Heart right ventricle (tissue), 16 donors: ENCODE results near the gene STAT2. TPM values are rescaled to one million over a fixed set of nuclear protein-coding genes. Genes with fewer than 3 reads are reported as not detected.
A peak's percentile ranks its signal among the peaks of the same experiment; 100 is the strongest.
"Not testable (repeated sequence)": the region's sequence is repeated elsewhere in the genome, so short reads cannot be mapped to it uniquely, and the experiment has no call there.

Source experiments
- ATAC-seq, 8 donors: fragments of 200-7000 bp; cut with Tn5 transposase; one replicate each; pipeline ENCODE4 v1.9.1; 2020; ENCODE audit warnings: mild to moderate bottlenecking in 8 of 8, moderate library complexity in 8 of 8, moderate number of reproducible peaks in 1 of 8
- DNase-seq, 2 donors: peaks; one replicate each; pipeline ENCODE4 v3.0.0-alpha.2; 2020
- H3K27ac ChIP-seq, 10 donors: fragments of 200-600 bp; sonication (generic) in 2 of 10; one replicate each; pipeline versions ENCODE4 v1.5.0 to v1.8.0; 2020 to 2022; ENCODE audit warnings: mild to moderate bottlenecking in 3 of 10
- H3K27me3 ChIP-seq, 7 donors: fragments of 200-600 bp; one replicate each; pipeline ENCODE4 v1.8.0; 2021 to 2022; ENCODE audit warnings: mild to moderate bottlenecking in 2 of 7
- H3K36me3 ChIP-seq, 9 donors: fragments of 200-600 bp; sonication (generic) in 1 of 9; one replicate each; pipeline versions ENCODE4 v1.5.0 to v1.8.0; 2020 to 2022; ENCODE audit warnings: mild to moderate bottlenecking in 2 of 9
- H3K4me1 ChIP-seq, 9 donors: fragments of 200-600 bp; sonication (generic) in 1 of 9; one replicate each; pipeline versions ENCODE4 v1.5.0 to v1.8.0; 2020 to 2022; ENCODE audit warnings: mild to moderate bottlenecking in 4 of 9
- H3K4me3 ChIP-seq, 10 donors: fragments of 200-600 bp; sonication (generic) in 2 of 10; one replicate each; pipeline versions ENCODE4 v1.5.0 to v1.8.0; 2020 to 2022; ENCODE audit warnings: mild to moderate bottlenecking in 7 of 10, moderate library complexity in 2 of 10
- H3K9me3 ChIP-seq, 11 donors: fragments of 200-600 bp in 10 of 11; sonication (generic) in 2 of 11; one replicate each; pipeline versions ENCODE4 v1.5.0 to v1.8.0; 2013 to 2022; ENCODE audit warnings: mild to moderate bottlenecking in 2 of 11, control low read depth in 1 of 11, moderate library complexity in 1 of 11
- WGBS, 2 donors: extraction: QIAGEN DNeasy Blood & Tissue Kit; methylation state at CpG; one replicate each; pipeline ENCODE4 v1.1.7; 2013; ENCODE audit warnings: inconsistent platforms in 1 of 2; 5-methylcytosine and 5-hydroxymethylcytosine counted together
- intact Hi-C, 10 donors: fragments of 100-400 bp; cut with DNase I; formaldehyde crosslinking; loops; one replicate each; pipeline versions ENCODE4 v1.11.1 to v1.14.2; 2022
- polyA plus RNA-seq, 2 donors: library from polyadenylated mRNA; stranded (reverse); fragments of 200-250 nt; gene quantifications; one replicate each; pipeline ENCODE4 v1.2.3, GENCODE V29; 2013
- total RNA-seq, 10 donors: library from RNA; stranded (reverse); fragmentation: NEBNext Ultra II Directional in 3 of 10; extraction: Animal tissue kit (Norgen Biotek cat#: 25700) in 3 of 10; gene quantifications; one replicate each; pipeline versions ENCODE4 v1.2.1 to v1.2.4, GENCODE V29; 2021 to 2023
- TF ChIP-seq, protein P1 (sequence below), 9 donors: fragments of 200-600 bp; sonication (generic) in 2 of 9; IDR thresholded peaks; one replicate each; pipeline versions ENCODE4 v1.5.0 to v1.8.0; 2021 to 2022; ENCODE audit warnings: antibody characterized with exemption in 9 of 9, mild to moderate bottlenecking in 5 of 9, moderate library complexity in 1 of 9
- donor health status: Arrhythmogenic right ventricular cardiomyopathy.
- donor health status: ischemic (EF 13 %, LVEDD 7.1; RV severe dilation, severe dysfunction).
- donor health status: healthy with polysubstance abuse.
- donor health status: DM: no; HTN: yes; CAD: no.
- donor health status: DM: no; HTN: no; CAD: no.
- donor health status: ischemic (EF 25% LVEDD 6.9; RV normal size, moderate dysfunction).
- donor health status: ischemic (EF 25% LVEDD 5.7; RV mildly dilated, moderate dysfunction).
- donor health status: healthy.
- donor health status: DM: yes; HTN: yes; CAD: no.
- donor health status: Ischemic cardiomyopathy.
- donor health status: ischemic (EF 35%, LVEDD 5.7; RV mildly dilated, moderate dysfunction).
- donor health status: nonischemic (EF 11% LVEDD 7.7; RV severe dilation, severe dysfunction).
- donor health status: DM: yes; HTN: yes; CAD: no.
- donor health status: PGD.
- donor health status: ischemic (EF 29% LVEDD 5.4; RV normal size, mild dysfunction).
- donor health status: nonischemic (EF 23%, LVEDD 6.1; RV moderate dilation, normal function).

Gene STAT2
- total and polyA plus RNA-seq, 12 donors: 16.9 to 107 (median 38.7) TPM

DNA sequence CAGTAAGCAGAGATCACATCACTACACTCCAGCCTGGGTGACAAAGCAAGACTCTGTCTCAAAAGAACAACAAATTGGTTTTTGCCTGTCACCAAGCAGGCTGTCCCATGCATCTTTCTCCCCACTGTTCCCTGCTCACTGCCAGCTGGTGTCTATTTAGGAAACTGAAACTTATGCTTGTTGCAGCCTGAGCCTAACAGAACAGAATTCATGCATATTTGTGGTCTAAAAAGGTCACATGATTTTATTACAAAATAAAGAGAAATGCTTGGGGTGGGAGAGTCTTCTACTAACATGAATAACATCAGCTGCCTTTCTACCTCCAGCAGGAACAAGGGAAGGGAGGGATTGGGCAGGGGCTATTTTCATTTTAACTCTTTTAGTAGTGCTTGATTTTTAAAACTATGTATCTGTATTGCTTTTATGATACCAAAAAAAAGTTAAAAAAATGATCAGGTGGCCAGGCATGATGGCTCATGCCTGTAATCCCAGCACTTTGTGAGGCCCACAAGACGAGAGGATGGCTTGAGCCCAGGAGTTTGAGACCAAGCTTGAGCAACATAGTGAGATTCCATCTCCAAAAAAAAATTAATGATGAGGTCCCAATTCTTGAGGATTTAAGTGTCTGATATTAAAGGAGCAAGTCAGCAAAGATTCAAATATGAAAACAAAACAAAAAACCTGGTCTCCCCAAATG lies 923 bp downstream of the STAT2 start:
- Histone ChIP-seq H3K4me1 (peaks cover 0 to 39% (median 25%) of the 10 kb centered on the region in 9 donors), H3K27me3 (no peaks in the 10 kb centered on the region), H3K4me3 (peak overlapping the region; percentile 61 to 98 (median 84)), H3K36me3 (peaks cover 0 to 37% (median 24%) of the 10 kb centered on the region in 9 donors), H3K27ac (peak overlapping the region in 9 of 10 donors; percentile 64 to 95 (median 90)), H3K9me3 (no peaks in the 10 kb centered on the region)
- ATAC-seq (no peak), DNase-seq (no peak)
- intact Hi-C loops: loop anchor here in 2 of 10 donors (5.0 to 10.0 kb wide), 2 partner anchors 42 to 106 kb away; partner anchors contain the start of genes CNPY2 (in 1 of the 2) and SPRYD4 (in 1 of the 2)
- TF ChIP-seq, protein P1, sequence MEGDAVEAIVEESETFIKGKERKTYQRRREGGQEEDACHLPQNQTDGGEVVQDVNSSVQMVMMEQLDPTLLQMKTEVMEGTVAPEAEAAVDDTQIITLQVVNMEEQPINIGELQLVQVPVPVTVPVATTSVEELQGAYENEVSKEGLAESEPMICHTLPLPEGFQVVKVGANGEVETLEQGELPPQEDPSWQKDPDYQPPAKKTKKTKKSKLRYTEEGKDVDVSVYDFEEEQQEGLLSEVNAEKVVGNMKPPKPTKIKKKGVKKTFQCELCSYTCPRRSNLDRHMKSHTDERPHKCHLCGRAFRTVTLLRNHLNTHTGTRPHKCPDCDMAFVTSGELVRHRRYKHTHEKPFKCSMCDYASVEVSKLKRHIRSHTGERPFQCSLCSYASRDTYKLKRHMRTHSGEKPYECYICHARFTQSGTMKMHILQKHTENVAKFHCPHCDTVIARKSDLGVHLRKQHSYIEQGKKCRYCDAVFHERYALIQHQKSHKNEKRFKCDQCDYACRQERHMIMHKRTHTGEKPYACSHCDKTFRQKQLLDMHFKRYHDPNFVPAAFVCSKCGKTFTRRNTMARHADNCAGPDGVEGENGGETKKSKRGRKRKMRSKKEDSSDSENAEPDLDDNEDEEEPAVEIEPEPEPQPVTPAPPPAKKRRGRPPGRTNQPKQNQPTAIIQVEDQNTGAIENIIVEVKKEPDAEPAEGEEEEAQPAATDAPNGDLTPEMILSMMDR (IDR thresholded peaks at IDR 0.05): no peak
- 0 to 21% methylated on average over 1 of the region's 1 CpG for WGBS, 2 donors

DNA sequence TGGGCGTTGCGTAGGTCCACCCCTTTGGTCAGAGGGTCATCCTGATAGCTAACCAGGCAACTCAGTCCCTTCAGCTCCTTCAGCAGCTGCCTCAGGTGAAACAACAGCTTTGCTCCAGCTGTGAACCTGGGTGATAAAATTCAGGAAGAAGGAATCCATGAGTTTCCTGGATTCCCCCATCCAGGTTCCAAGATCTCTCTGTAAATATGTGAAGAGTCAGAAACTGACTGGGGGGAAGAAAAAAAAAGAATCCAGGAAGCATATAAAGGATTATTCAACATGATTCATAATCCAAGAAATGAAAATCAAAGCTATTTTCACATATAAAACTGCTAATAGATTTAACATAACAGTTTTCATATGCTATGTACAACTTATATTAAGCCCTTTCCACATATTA lies 8.6 kb downstream of the STAT2 start:
- Histone ChIP-seq H3K4me1 (peaks cover 0 to under 1% (median 0%) of the 10 kb centered on the region in 9 donors), H3K4me3 (no peak overlapping the region), H3K9me3 (no peaks in the 10 kb centered on the region), H3K36me3 (peaks cover 0 to 100% (median 84%) of the 10 kb centered on the region in 9 donors), H3K27ac (no peak overlapping the region), H3K27me3 (no peaks in the 10 kb centered on the region)
- whole genome bisulfite sequencing, 2 donors: 93 to 94% methylated on average over 2 of the region's 2 CpGs
- no peak for DNase-seq
- intact Hi-C loops: loop anchor here in 1 of 10 donors (10.0 kb wide), 1 partner anchor 113 kb away; the partner anchor contains the start of gene SPRYD4
- TF ChIP-seq, protein P1 (IDR thresholded peaks at IDR 0.05): no peak
- ATAC-seq: no peak

DNA sequence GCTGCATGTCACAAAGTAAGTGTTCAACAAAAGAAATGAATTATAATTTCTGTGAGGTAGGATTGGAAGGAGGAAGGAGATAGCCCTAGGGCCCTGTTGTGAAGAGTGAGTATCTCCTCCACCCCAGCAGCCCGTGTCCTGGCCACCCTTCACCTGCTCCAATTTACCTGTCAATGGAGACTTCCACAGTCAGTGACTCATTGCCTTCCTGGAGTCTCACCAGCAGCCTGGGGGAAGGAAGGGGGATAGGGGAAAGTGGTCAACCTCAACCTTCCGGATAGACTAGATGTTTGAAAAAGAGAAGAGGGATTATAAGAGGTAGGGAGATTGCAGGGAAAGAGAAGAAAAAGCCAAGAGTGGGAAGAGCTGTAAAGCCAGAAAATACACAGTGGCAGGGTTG lies 9.2 kb downstream of the STAT2 start:
- H3K4me1 ChIP-seq: no peaks in the 10 kb centered on the region
- ATAC-seq (no peak), DNase-seq (no peak)
- intact Hi-C loops: loop anchor here in 1 of 10 donors (10.0 kb wide), 1 partner anchor 114 kb away; the partner anchor contains the start of gene SPRYD4
- no peak overlapping the region for H3K4me3 ChIP-seq
- WGBS, 2 donors: 88 to 91% methylated on average over 2 of the region's 2 CpGs
- TF ChIP-seq, protein P1 (IDR thresholded peaks at IDR 0.05): no peak
- H3K9me3 ChIP-seq: no peaks in the 10 kb centered on the region
- peaks cover 0 to 100% (median 84%) of the 10 kb centered on the region in 9 donors for H3K36me3 ChIP-seq
- H3K27ac ChIP-seq: no peak overlapping the region
- H3K27me3 ChIP-seq: no peaks in the 10 kb centered on the region

DNA sequence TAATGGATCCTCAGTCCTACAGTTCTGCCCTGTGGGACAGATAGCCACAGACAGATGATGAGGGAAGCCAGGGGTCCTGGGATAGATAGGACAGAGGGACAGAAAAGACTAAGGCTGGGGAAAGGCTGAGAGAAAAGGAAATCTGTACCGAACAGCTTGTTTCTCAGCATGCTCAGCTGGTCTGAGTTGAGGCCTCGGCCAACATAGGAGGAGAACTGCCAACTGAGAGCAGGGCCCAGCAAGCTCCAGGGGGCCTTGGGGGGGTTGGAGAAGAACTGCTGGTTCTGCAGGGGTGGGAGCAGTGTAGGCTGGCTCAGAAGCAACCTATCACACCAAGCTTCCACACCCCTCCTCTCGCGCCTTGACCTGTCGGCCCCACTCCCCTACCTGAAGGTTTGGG lies 11.1 kb downstream of the STAT2 start:
- intact Hi-C loops: loop anchor here in 1 of 10 donors (10.0 kb wide), 1 partner anchor 116 kb away; the partner anchor contains the start of gene SPRYD4
- Histone ChIP-seq H3K4me3 (no peak overlapping the region), H3K27ac (no peak overlapping the region), H3K27me3 (no peaks in the 10 kb centered on the region), H3K36me3 (peaks cover 0 to 100% (median 80%) of the 10 kb centered on the region in 9 donors), H3K4me1 (no peaks in the 10 kb centered on the region), H3K9me3 (no peaks in the 10 kb centered on the region)
- no peak for ATAC-seq
- no peak for DNase-seq
- WGBS, 2 donors: 94 to 97% methylated on average over 5 of the region's 5 CpGs
- TF ChIP-seq, protein P1 (IDR thresholded peaks at IDR 0.05): no peak

DNA sequence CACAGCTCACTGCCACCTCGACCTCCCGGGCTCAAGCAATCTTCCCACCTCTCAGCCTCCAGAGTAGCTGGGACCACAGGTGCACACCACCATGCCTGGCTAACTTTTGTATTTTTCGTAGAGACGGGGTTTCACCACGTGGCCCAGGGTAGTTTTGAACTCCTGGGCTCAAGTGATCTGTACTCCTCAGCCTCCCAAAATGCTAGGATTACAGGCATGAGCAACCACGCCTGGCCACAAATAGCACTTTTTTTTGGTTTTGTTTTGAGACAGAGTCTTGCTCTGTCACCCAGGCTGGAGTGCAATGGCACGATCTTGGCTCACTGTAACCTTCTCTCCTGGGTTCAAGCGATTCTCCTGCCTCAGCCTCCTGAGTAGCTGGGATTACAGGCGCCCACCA lies 12.7 kb downstream of the STAT2 start:
- H3K36me3 ChIP-seq: peaks cover 0 to 100% (median 82%) of the 10 kb centered on the region in 9 donors

More for the DNA sequence above, 12.7 kb downstream of the STAT2 start:
- H3K9me3 ChIP-seq, DNase-seq, H3K4me1 ChIP-seq, H3K4me3 ChIP-seq, H3K27me3 ChIP-seq, ATAC-seq, H3K27ac ChIP-seq: not testable (repeated sequence)
- intact Hi-C loops: loop anchor here in 1 of 10 donors (10.0 kb wide), 1 partner anchor 118 kb away; the partner anchor contains the start of gene SPRYD4
- 89 to 94% methylated on average over 9 of the region's 9 CpGs for WGBS, 2 donors
